GM18858 (cell line): ENCODE data around the gene OPCML.

ENCODE experiments used
- ATAC-seq: cut with Tn5 transposase; IDR thresholded peaks from one replicate; pipeline ENCODE4 v1.9.1; 2021; ENCODE audit not compliant: unreplicated experiment

OPCML gene

DNA sequence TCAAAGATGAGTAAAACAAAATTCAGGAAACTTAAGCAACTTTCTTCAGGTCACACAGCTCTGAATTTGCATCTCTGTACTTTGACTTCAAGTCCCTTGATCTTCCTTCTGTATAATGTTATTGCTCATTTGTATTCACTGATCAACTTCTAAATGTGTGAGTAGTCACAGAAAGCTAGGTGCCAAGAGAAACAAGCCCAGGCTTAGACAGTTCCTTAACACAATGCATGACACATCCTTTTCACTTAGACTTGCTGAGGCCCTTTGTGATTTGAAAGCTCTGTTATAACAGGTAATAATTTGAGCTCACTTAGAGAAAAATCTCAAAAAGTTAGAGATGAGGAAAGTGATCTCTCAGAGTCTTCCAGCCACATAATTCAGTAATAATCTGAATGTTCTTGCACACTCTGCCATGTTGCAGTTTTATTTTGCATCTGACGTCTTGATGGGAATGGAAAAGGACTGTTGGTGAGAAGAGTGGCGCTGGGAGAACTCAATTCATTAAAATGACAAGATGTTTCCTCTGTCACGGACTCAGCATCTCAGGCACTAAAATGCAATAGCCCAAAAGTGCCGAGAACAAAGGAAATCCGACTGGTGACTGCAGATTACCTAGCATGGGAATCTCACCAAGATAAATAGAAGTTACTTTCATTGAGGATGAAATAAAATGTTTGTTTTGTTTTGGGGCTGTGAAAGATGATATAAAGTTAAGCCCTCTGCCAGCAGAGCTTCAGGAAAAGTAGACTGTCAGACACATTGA, 665.3 kb downstream of the OPCML start:
- no peak for ATAC-seq

DNA sequence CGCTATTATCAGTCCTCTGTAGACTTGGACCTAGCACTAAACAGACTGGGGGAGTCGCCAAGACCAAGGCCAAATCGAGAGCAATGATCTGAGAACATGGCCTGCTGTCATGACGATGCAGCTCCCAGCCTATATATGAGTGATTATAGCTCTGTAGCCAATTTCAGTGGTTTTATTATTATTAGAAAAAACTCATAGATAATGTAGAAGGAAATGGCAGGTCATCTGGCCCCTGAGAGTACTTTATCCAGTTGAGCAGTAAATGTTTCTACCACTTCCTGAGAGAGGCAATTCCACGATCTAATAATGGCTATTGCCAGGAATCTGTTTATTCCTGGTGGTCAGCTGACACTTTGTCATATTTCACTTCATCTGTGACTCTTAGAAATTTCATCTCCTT, 666.7 kb downstream of the OPCML start:
- ATAC-seq: no peak

DNA sequence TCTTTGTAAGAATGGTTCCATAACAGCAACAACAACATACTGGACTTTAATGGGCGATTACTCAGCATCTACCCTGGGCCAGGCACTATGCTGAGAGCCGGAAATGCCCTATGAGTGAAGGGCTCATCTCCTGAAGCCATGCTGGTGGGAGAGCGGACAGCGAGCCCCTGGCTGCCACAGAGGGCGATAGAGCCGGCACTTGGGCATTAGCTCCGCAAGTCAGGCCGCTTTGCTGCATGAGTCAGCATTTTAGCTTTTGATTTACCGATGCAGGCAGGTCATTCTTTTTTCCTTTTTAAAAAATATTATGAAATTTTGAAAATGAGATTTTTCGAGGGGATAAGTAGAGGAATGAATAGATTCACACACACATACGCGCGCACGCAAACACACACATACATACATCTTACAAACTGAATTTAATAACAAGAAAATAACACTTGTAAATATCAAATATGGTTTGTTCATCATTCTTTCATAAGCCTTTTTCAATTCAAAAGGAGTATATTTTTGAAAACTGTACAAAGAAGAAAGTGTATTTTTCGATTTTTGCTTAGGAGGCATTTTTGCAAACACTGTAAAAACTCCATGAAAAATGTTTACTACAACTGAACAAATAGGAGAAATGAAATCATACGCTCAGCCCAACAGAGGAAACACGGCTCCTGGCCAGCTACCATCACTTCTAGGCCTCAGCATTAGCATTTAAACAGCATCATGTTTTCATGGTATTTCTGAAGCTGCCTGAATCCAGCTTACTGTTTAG, 667.3 kb downstream of the OPCML start:
- no peak for ATAC-seq

DNA sequence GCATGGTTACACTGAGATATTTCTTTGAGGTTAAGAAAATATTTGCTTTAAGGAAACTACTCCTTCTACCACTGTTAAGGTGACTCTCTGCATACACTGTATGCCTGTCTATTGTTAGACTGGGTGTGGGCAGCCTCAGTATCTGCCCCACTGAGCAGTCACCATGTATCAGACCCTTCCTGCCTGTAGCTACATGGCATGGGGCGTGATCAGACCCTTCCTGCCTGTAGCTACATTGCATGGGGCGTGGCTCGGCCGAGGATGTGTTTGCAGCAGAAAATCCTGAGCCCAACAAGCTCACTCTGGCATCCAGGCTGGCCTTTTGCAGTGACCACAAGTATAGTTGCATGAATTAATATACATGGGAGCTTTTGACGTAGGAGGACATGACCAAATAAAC, 669.4 kb downstream of the OPCML start:
- ATAC-seq: no peak

GRCh38 chr11:132862137-132862536, 670.2 kb downstream of the OPCML start:
- no peak for ATAC-seq

DNA sequence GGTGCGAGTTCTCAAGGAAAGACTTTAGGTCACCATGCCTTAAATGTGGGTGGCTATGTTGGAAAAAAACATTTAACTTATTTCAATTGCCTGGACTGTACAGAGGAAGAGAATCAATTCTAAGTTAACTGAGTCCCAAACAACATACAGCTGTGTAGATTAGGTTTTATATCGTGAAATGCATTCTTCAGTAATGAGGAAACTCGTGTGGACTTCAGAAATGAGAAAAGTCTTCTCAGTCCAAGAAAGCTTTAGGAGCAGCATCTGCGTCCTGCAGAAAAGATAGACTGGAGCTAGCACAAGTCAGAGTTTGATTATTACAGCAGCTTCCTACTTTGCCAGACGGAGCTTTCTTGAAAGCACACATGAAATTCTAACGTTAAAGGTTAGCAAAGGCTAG, 673.0 kb downstream of the OPCML start:
- ATAC-seq: no peak

DNA sequence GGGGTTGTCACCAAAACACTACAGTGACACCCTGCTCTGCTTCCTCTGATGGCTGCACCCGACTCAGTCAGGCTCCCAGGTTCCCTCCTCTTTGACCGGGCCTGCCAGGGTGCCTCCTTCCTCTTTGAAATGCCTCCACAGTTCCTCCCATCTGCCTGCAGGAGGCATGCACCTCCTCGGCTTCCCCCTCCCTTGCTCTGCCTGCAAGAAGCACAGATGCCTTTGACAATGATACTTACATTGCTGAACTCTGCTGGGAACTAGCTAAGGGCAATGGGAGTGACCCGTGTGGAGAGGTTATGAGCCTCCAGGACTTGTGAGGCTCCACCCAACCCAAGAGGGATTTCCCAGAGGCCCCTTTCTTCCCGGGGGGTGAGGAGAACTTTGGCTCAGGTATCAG, 674.1 kb downstream of the OPCML start:
- ATAC-seq: no peak

DNA sequence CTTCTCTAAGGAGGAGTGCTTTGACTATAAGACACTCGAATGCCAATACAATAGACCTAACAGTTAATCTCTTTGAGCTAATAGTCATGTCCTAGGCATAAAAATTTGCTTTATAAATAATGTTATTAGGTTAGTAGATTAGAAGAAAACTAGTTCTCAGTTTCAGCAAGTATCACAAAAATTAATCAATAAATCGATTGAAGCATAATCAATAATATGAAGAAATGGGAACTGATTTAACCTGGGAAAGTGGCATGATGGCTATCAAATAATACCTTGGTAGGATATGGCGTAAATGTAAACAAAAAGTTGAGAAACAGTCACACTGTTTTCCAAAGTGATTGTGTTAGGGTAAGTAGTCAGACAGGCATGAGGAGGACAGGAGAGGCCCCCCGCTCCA, 676.3 kb downstream of the OPCML start:
- no peak for ATAC-seq

DNA sequence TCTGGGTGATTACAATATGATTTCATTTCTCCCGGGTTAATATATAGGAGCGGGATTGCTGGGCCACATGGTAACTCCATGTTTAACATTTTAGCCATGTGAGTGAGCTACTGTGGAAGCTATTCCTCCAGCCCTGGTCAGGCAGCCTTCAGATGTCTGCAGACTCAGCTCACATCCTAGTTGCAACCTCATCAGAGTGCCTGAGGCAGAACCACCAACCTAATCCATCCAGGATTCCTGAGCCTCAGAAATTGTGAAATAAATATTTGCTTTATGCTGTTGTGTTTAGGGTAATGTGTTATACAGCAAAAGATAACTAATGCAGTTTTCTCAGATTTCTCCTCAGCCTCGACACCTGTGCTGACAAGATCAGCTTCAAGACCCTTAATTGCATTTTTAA, 676.8 kb downstream of the OPCML start:
- ATAC-seq: no peak

DNA sequence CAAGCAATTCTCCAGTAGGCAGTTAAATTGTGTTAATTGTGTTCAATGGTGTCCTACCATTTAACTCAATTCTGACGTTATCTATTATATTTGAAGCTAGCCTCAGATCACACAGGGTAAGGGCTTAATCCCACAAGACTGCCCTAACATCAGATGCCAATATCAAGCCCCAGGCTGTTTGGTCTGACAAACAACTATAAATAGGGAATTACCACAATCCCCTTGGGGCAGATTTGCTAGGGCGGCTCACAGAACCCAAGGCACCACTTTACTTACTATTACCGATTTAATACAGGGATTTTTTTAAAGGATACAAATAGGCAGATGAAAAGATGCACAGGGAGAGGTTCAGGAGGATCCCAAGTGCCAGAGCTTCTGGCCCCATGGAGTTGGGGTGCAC, 678.4 kb downstream of the OPCML start:
- ATAC-seq: no peak

GRCh38 chr11:132852361-132852760, 679.9 kb downstream of the OPCML start:
- ATAC-seq: no peak

DNA sequence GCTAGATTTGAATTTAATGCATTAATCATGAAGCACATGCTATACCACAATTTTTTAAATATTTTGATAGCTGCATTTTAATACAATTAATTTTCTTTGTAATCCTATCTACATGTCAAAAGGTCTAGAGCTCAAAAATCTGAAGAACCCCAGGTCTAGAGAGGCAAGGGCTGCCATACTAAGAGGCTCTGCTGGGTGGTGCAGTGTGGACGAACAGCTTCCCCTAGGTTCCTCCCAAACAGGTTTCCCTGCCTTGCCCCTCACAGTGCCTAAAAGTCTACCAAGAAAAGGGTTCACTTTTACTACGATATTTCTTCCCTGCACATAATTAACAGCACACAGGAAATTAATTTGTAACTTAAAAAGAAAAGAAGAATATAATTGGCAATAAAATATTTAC, 681.1 kb downstream of the OPCML start:
- ATAC-seq: no peak

DNA sequence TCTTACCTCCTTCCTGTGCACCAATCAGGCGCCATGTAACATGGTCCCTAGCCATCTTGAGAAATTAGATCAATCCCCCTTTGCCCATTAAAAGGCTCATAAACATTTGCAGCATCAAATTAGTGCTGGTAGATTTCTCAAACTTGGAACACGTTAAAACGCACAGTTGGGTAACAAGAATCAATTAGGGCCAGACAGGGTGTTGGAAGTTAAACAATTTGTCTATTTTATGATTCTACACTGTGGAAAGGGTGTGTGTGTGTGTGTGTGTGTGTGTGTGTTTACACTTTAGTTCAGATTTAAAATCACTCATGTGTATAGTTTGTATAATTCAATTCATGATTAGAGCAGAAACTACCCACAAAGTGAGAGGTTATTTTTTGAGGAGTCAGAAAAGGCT, 682.0 kb downstream of the OPCML start:
- no peak for ATAC-seq

- no peak for ATAC-seq
Observed at GRCh38 chr11:132848336-132848735, 684.0 kb downstream of the OPCML start.

DNA sequence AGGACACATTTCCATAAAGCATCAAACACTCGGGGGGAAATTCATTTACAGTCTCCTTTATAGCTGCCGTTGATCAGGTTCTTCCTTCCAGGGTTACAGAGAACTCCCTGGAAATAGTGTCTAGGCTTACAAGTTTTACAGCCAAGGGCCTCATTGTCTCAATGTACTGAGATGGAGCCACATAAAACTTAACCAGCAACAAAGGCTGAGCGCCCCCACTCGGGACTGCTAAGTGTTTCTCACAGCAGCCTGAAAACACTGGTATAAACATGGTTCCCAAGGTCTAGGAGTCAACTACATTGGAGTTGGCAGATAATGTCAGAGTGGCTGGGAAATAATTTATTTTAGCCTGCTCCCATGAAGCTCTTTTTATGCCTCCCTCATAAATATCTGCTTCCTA, 686.2 kb downstream of the OPCML start:
- no peak for ATAC-seq

- ATAC-seq: no peak
Observed at GRCh38 chr11:132844956-132845696, 687.2 kb downstream of the OPCML start.

- no peak for ATAC-seq
Observed at GRCh38 chr11:132840660-132841059, 691.6 kb downstream of the OPCML start.

- no peak for ATAC-seq
Observed at GRCh38 chr11:132840191-132840590, 692.1 kb downstream of the OPCML start.

DNA sequence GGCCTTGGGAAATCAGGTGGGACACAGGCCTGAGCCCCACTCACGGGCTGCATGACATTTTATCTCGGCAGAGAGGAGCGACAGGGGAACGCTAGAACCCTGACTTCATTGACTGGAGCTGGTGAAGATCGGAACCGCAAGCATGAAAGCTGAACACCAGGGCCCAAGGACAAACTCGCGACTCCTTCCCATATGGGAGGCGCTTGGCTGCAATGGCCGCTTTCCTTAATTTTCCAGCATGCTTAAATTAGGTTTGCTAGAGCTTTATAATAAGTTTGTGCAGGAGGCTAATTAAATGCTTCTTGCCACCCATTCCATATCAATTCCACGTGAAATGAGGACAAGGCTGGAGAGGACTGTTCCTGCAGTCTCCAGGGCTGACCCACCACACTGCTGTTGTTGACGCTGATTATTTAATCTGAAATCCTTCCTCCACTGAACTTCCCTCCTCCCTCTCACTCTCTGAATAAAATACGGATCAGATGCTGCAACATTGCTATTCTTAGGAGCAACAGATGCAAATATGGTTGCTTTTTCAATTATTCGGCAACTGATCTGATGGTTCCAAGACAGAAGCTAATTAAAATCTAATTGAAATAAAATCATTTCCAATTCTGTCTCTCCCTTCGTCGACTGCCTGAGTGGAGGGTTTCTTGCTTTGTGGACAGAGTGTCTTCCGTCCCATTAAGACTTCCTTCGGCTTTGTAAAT, 692.9 kb downstream of the OPCML start:
- no peak for ATAC-seq

- no peak for ATAC-seq
Observed at GRCh38 chr11:132838627-132839026, 693.7 kb downstream of the OPCML start.

DNA sequence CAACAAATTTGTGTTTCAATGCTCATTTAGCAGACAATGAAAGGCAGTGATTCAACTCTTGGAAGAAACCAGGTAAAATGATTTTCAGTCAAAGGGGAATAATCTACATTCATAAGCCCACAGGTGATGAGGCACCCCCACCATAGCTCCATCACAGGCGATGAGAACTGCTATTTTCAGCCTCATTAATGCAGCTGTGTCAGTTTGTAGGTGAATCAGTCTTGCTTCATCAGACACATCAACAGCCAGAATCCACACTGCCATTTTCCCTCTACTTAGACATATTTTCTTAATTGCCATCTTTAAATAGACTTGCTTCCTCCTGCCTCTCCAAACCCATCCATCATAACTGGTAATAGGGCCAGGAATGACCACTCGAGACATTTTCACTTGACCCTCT, 701.0 kb downstream of the OPCML start:
- no peak for ATAC-seq
